MV-4-11 (cell line): Measurements from ENCODE around the gene VPS16.

ENCODE experiments used
- DNase-seq: peaks from one replicate; lab custom pipeline; 2025; lab: John Stamatoyannopoulos, UW

The VPS16 gene

DNA sequence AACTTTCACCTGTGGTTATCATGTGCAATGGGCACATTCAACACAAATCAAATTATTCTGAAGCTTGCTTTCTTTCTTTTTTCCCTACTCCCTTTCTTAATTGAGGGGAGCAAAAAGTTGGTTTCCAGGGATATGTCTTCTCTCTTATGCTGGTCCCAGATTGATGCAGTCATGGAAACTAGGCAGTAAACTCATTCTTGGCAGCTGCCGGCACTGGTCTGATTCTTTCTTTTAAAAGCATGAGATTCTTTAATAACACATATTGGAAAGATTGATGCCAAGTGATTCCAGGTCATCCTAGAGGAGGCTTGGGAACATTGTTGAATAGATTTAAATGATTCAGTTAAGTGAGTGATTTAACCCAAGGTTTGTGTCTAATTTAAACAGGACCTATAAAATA is 61.7 kb downstream of the VPS16 start:
- DNase-seq: no peak

DNA sequence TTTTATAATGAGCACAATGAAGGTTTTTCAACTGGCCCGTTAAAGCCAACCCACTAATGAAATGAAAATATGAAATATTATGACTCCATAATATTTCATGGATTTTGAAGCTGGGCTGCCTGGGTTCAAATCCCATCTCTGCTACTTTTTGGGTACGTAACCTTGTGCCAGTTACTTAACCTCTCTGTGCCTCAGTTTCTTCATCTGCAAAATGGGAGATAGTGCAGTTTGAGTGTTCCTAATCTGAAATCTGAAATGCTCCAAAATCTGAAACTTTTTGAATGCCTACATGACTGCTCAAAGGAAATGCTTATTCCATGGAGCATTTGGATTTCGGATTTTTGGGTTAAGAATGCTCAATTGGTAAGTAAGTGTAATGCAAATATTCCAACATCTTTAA is 62.3 kb downstream of the VPS16 start:
- no peak for DNase-seq

DNA sequence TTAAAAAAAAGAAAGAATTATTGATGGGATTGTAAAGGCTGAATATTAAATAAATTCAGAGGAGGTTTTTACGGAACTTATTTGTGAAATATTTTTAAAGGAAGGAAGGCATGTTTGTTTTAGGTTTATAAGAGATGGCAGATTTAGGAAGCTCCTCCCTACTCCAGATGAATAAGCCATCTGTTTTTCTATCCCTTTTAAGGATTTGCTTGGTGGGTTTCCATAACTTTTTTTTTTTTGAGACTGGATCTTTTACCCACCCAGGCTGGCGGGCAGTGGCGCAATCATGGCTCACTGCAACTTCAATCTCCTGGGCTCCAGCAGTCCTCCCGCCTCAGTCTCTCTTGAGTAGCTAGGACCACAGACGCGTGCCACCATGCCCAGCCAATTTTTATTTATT is 63.1 kb downstream of the VPS16 start:
- no peak for DNase-seq

DNA sequence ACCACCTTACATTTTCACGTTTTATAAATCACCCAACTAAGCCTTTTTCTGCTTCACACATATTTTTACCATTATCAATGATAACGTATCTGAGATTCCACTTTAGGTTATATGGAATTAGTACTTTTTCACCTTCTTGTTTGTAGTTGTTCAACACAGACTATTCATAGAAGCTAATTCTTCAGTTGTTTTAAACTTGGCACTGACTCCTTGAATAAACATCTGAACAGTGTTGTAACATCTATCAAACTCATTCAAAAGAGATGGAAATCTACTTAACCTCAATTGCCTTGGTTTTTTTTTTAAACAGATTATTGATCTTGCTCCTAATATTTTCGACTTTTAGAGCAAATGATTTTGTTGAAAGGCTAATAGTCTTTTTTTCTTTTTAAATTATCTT is 67.0 kb downstream of the VPS16 start:
- no peak for DNase-seq

DNA sequence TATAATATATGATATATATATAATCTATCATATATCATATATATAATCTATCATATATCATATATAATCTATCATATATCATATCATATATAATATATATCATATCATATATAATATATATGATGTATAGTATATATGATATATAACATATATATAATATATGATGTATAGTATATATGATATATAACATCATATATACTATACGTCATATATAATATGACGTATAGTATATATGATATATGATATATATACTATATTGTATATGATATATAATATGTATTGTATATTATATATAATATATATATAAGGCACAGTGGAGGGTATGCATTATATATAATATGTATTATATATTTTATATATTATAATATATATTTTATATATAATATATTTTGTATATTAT is 69.4 kb downstream of the VPS16 start:
- DNase-seq: no peak

DNA sequence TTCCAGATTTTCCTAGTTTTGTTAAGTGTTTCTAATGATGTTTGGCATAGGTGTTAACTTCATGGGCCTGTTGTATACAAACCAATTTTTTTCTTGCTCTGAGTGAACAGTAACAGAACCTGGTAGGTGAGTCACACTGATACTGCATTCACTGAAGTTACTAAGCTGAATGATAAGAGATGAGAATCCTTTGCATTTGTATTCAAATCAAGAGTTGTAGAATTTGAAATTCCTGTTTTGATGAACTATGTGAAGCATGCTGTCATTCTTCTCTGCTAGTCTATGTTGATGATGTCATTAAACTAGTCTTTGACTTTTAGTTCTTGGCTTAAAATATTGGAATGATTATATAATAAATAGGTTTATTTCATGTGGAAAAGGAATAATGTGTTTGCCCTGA is 70.7 kb downstream of the VPS16 start:
- DNase-seq: no peak

DNA sequence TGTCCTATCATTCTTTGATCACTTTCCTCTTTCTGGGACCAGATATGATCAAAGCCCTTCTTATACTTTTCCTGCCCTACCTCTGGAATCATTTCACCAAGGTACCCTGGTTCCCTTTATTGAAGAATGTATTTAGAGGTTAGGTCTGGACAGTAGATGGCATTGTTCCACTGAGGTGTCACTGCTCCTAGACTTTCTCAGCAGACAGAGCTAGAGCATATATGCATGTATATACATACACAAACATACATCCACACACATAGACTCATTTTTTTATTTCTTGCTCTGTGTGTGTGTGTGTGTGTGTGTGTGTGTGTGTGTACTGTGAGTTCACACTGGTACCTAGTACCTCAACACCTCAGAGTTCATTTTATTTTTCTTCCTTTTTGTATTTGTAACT is 73.6 kb downstream of the VPS16 start:
- DNase-seq: peak; percentile 7
